HL-60/S4 treated with phorbol 12-myristate 13-acetate at 8.2 ng/mL for 4 days and 3 days (cell line): ENCODE results near the gene AURKAIP1.

Source experiments
- in situ Hi-C: fragments of 300-500 bp; cut with MboI; formaldehyde crosslinking; loops from 2 replicates; pipeline ENCODE4 v1.15.0; 2022; ENCODE audit warnings: low sequenced_read_pairs

Gene AURKAIP1

DNA sequence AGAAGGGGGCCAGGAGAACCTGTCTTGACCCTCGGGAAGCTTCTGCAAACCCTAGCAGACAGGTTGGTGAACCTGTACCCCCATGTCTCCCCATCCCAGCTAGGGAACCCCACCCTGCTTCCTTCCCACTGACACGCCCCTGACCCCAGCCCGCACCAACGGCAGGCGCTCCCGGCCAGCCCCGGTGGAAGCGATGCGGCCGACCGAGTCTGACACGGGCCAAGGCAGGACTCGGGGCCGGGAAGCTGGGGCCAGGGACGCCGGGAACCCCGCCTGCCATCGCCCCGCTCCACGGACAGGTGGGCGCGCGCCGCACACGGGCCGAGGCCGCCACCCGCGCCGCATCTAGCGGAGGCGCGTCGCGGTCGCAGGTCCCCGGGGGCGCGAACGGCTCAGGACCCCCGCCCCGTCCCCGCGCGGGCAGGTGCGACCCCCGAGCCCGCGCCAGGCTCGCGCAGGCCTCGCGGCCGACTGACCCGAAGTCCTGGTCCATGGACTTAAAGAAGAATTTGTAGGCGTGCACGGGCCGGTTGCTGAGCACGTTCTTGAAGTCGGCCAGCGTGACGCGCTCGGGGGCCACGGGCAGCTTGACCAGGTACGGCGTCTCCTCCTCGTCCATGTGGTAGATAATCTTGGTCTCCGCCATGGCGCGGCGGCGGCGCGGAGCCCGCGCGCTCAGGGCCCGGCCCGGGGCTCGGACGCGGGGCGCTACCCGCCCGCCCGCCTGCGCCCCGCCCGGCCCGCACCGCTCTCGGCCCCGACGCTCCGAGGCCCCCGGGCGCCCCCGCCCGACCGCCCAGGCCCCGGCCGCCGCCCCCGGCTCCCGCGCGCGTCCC lies 26.4 kb downstream of the AURKAIP1 start:
- in situ Hi-C loops, result no loop called here

- in situ Hi-C loops, result no loop called here
These were observed 27.2 kb downstream of the AURKAIP1 start for GRCh38 chr1:1347663-1348419.

- in situ Hi-C loops, result no loop called here
These were observed 27.9 kb downstream of the AURKAIP1 start for GRCh38 chr1:1347026-1347595.

GRCh38 chr1:1346501-1346890 lies 28.5 kb downstream of the AURKAIP1 start:
- in situ Hi-C loops, result no loop called here

DNA sequence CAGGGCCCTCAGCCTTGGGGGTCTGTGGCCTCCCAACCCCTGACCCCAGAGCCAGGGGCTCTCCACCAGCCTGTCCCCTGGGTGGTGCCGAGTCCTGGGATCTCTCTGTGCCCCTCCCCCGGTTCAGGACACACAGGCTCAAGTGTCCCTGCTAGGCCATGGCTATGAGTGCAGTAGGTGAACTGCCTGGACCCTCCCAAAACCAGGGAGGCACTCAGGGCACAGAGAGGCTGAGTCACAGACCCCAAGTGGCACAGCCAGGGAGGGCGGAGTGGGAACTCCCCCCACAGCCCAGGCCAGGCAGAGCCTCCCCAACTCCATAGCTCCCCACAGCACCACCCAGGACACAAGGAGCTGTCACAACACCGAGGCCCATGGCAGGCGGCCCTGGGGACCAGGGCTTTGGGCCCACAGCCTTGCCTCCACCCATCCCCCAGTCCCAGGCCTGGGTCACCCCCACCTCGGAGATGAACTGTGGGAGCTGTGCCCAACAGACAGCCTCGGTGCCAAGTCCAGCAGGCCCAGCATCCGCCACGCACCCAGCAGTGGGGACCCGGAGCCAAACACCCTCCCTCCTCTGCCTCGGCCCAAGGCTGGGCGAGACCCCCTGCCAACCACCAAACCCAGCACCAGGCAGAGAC lies 29.0 kb downstream of the AURKAIP1 start:
- in situ Hi-C loops, result no loop called here

GRCh38 chr1:1345384-1345783 lies 29.6 kb downstream of the AURKAIP1 start:
- in situ Hi-C loops, result no loop called here

GRCh38 chr1:1344655-1345361 lies 30.2 kb downstream of the AURKAIP1 start:
- in situ Hi-C loops, result no loop called here

DNA sequence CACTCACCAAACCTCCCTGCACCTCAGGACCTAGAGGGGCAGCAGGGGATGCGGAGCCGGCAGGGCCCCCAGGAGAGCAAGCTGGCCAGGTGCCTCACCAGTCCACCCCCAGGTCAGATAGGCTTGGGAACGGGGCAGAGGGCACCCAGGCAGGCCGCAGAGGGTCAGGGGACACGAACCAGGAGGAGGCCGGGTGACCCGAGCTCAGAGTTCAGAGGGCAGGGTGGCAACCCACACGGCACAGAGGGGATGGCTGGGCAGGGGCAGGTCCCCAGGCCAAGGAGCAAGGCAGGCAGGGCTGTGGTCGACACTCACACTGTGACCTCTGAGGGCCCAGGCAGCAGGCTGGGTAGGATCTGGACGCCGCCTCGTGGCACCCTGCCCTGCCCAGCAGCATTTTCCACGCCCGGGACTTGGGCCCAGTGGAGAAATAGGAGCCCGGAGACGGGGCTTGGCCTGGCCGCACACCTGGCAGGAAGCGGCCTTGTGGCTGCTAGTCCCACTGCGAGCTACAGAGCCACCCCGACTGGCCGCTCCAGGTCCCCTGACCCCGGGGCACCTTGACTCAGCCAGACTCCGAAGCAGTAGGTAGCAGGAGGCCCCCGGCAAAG lies 31.1 kb downstream of the AURKAIP1 start:
- in situ Hi-C loops, result no loop called here

GRCh38 chr1:1342584-1343115 lies 32.4 kb downstream of the AURKAIP1 start:
- in situ Hi-C loops, result no loop called here

GRCh38 chr1:1342061-1342562 lies 32.9 kb downstream of the AURKAIP1 start:
- in situ Hi-C loops, result no loop called here

- in situ Hi-C loops, result no loop called here
These were observed 33.4 kb downstream of the AURKAIP1 start for GRCh38 chr1:1341549-1342021.

GRCh38 chr1:1340791-1341548 lies 34.0 kb downstream of the AURKAIP1 start:
- in situ Hi-C loops, result no loop called here

DNA sequence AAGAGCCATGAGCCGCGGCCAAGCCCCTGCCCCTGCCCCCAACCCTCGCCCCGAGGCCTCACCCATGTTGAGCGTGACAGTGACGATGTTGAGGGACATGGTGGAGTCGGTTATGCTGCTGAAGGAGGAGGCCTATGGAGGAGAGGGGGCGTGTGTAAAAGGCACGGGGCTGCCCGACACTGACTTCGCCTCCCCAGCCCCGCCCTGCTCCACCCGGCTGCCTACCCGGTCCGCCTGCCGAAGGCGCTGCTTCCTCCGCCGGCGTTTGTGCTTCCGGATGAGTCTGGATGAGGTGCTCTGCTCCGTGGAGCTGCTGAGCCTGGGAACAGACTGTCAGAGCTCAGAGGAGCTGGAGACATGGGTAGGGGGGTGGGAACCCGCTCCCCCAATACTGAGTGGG lies 34.8 kb downstream of the AURKAIP1 start:
- in situ Hi-C loops, result no loop called here

DNA sequence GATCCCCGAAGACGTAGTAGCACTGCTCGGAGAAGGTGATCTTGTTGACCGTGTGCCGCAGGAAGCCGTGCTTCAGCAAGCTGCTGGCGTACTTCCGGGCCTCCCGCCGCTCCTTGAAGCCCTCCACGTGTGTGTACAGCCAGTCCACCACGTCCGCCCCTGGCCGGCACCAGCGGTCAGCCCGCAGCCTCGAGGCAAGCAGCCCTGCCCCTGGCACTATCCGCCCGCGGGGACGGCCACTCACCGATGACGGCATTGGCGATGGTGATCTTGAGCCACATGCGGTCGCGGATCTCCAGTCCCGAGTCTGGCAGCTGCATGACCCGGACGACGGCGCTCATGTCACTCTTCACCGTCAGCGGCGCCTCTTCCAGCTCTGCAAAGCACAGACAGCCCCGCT lies 36.7 kb downstream of the AURKAIP1 start:
- in situ Hi-C loops, result no loop called here

DNA sequence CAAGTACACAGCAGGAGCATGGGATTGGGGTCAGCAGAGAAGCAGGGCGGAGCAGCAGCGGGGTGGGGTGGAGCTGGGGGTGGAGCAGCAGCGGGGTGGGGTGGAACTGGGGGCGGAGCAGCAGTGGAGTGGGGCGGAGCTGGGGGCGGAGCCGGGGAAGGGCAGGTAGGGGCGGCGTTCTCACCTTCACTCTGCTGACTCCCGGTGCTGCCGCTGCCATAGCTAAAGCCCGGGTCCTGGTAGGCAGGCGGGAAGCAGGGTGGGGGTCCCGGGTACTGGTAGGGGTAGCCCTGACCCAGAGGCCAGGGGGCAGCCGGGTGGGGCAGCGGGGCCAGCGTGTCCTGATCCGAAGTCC lies 37.2 kb downstream of the AURKAIP1 start:
- in situ Hi-C loops, result no loop called here

DNA sequence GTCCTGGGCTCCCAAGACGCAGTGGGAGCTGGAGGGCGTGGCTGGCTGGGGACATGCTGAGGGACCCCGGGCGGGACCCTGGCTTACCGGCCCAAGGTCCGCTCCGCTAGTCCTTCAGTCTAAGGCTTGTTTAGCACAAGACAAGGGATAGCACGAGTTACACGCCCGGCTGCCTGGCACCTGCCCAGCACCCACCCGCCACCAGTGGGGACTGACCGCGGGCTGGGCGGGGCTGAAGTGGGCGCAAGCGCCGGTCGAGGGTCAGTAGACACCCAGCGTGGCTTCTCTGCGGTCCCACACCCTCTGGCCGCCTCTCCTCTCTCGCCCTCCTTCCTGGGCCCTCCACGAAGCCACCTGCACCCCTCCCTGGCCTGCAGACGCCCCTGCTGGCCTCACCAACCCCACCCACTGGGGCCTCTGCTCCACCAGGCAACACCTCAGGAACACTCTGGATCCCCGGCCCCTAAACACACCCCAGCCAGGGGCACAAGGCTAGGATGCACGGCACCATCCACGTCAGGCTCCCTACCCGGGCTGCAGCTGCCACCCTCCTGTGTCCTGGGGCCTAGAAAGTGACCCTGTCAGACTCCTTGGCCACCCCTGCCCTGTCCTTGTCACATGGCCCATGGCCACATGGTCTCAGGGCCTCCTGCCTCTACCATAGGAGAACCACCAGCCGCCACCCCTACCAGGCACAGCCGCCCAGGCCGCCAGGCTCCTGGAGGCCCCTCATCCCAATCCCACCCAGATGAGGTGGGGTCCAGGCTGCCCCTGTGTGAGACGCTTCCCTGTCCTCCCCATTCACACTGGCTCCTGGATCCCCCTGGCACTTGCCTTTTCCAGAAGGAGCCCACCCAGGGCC lies 37.8 kb downstream of the AURKAIP1 start:
- in situ Hi-C loops, result no loop called here

DNA sequence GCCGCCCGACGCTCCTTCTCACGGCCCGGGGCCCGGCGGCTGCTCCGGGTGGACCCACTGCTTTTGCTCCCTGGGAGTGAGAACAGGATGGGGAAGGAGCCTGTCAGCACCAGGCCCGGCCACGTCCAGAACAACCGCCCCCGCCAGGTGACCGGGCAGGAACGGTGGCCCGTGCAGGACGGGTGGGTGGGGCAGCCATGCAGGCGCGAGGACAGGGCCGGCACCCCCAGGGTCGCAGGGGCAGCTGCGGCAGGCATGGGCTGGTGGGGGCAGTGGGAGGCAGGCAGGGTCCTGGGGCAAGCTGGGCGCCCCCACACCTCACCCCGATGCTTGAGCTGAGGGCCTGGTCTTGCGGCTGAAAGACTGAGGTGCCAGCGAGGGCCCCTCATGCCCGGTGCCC lies 38.6 kb downstream of the AURKAIP1 start:
- in situ Hi-C loops, result no loop called here

DNA sequence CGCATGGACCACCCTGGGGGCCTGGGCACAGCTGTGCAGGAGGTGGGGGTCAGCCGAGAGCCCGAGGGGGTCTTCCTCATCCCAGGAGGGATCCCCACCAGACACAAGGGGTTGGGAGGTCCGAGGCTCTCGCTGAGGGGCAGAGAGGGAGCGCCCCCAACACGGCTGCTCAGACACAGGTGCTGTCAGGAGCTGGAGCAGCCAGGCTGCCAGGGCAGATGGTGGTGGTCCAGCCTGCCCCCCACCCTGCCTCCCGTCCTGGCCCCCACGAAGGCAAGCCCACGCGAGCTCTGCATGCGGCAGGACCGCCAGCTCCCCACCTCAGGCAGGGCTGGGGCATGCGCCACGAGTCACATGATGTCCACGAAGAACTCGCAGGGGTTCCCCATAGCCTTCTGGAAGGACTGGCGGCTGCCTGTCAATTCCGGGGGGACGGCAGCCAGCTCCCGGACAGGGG lies 39.2 kb downstream of the AURKAIP1 start:
- in situ Hi-C loops, result no loop called here
